H9 (cell line): ENCODE data around the gene GNRHR. TPM values are rescaled to one million over a fixed set of nuclear protein-coding genes. Genes with fewer than 3 reads are reported as not detected.

ENCODE experiments used
- DNase-seq: peaks from one replicate; pipeline ENCODE4 v3.0.0-alpha.2; 2017
- H2AFZ ChIP-seq: one replicate; pipeline ENCODE4 v1.6.1; 2013; ENCODE audit warnings: mild to moderate bottlenecking, low read length, control low read depth, moderate library complexity
- H2AK5ac ChIP-seq: 2 replicates; pipeline ENCODE4 v1.6.1; 2013; ENCODE audit warnings: low read length, control low read depth, mixed read lengths; ENCODE audit not compliant: insufficient read length
- H2BK120ac ChIP-seq: one replicate; pipeline ENCODE4 v1.6.1; 2013; ENCODE audit warnings: low read depth, mild to moderate bottlenecking, low read length, control low read depth, inconsistent platforms; ENCODE audit not compliant: poor library complexity, severe bottlenecking
- H2BK12ac ChIP-seq: 2 replicates; pipeline ENCODE4 v1.6.1; 2013; ENCODE audit warnings: low read length, control low read depth, mixed read lengths, low read depth; ENCODE audit not compliant: insufficient read length
- H2BK15ac ChIP-seq: 2 replicates; pipeline ENCODE4 v1.6.1; 2013; ENCODE audit warnings: low read depth, low read length, control low read depth
- H2BK20ac ChIP-seq: one replicate; pipeline ENCODE4 v1.6.1; 2013; ENCODE audit warnings: low read depth, mild to moderate bottlenecking, low read length, control low read depth, inconsistent platforms; ENCODE audit not compliant: poor library complexity, severe bottlenecking
- H2BK5ac ChIP-seq: 2 replicates; pipeline ENCODE4 v1.6.1; 2013; ENCODE audit warnings: low read length, control low read depth, mixed read lengths; ENCODE audit not compliant: insufficient read length
- H3K14ac ChIP-seq: 2 replicates; pipeline ENCODE4 v1.6.1; 2013; ENCODE audit warnings: low read length, control low read depth; ENCODE audit not compliant: insufficient read depth
- H3K18ac ChIP-seq: 2 replicates; pipeline ENCODE4 v1.6.1; 2013; ENCODE audit warnings: low read depth, mild to moderate bottlenecking, mixed read lengths, low read length, control low read depth; ENCODE audit not compliant: insufficient read length
- H3K23ac ChIP-seq: 2 replicates; pipeline ENCODE4 v1.6.1; 2013; ENCODE audit warnings: low read length, control low read depth, mixed read lengths, low read depth; ENCODE audit not compliant: insufficient read length
- H3K23me2 ChIP-seq: 2 replicates; pipeline ENCODE4 v1.6.1; 2013; ENCODE audit warnings: low read depth, mild to moderate bottlenecking, mixed read lengths, low read length, control low read depth; ENCODE audit not compliant: insufficient read length, poor library complexity, severe bottlenecking
- H3K27ac ChIP-seq: 2 replicates; pipeline ENCODE4 v1.5.1; 2013; ENCODE audit warnings: low read length, control low read depth, mixed read lengths, low read depth; ENCODE audit not compliant: insufficient read length
- H3K27me3 ChIP-seq: 2 replicates; pipeline ENCODE4 v1.6.1; 2013; ENCODE audit warnings: low read length, control low read depth, inconsistent platforms; ENCODE audit not compliant: insufficient read depth
- H3K4ac ChIP-seq: 2 replicates; pipeline ENCODE4 v1.6.1; 2013; ENCODE audit warnings: low read depth, mild to moderate bottlenecking, control low read depth, inconsistent platforms, low read length, moderate library complexity
- H3K4me1 ChIP-seq: 2 replicates; pipeline ENCODE4 v1.6.1; 2013; ENCODE audit warnings: low read length, control low read depth, inconsistent platforms; ENCODE audit not compliant: insufficient read depth
- H3K4me2 ChIP-seq: 2 replicates; pipeline ENCODE4 v1.6.1; 2013; ENCODE audit warnings: low read length, control low read depth, mixed read lengths; ENCODE audit not compliant: insufficient read length, insufficient read depth
- H3K56ac ChIP-seq: 2 replicates; pipeline ENCODE4 v1.6.1; 2013; ENCODE audit warnings: low read depth, mild to moderate bottlenecking, mixed read lengths, low read length, control low read depth; ENCODE audit not compliant: insufficient read length
- H3K79me1 ChIP-seq: 2 replicates; pipeline ENCODE4 v1.6.1; 2013; ENCODE audit warnings: low read depth, mild to moderate bottlenecking, moderate library complexity, low read length, control low read depth, inconsistent platforms; ENCODE audit not compliant: insufficient read depth, poor library complexity, severe bottlenecking
- H3K79me2 ChIP-seq: 2 replicates; pipeline ENCODE4 v1.6.1; 2013; ENCODE audit warnings: low read length, control low read depth, inconsistent platforms; ENCODE audit not compliant: insufficient read depth
- H3K9ac ChIP-seq: 2 replicates; pipeline ENCODE4 v1.6.1; 2013; ENCODE audit warnings: low read length, control low read depth, mixed read lengths; ENCODE audit not compliant: insufficient read length; ENCODE audit errors: extremely low read depth
- H3K9me3 ChIP-seq: one replicate; pipeline ENCODE4 v1.6.1; 2013; ENCODE audit warnings: low read depth, low read length, inconsistent platforms; ENCODE audit not compliant: control insufficient read depth
- H3T11ph ChIP-seq: one replicate; pipeline ENCODE4 v1.6.1; 2013; ENCODE audit warnings: mild to moderate bottlenecking, low read length, control low read depth, inconsistent platforms
- H4K20me1 ChIP-seq: one replicate; pipeline ENCODE4 v1.6.1; 2013; ENCODE audit not compliant: control insufficient read depth, insufficient read length, insufficient read depth
- H4K5ac ChIP-seq: 2 replicates; pipeline ENCODE4 v1.6.1; 2013; ENCODE audit warnings: low read depth, mild to moderate bottlenecking, mixed read lengths, low read length, control low read depth; ENCODE audit not compliant: insufficient read length
- H4K8ac ChIP-seq: replicated peaks from 2 replicates; pipeline ENCODE4 v1.6.1; 2013; ENCODE audit warnings: low read length, control low read depth, mixed read lengths, low read depth; ENCODE audit not compliant: insufficient read length
- H4K91ac ChIP-seq: 2 replicates; pipeline ENCODE4 v1.6.1; 2013; ENCODE audit warnings: low read depth, mild to moderate bottlenecking, moderate library complexity, mixed read lengths, low read length, control low read depth; ENCODE audit not compliant: insufficient read length
- H3K27ac Mint-ChIP-seq, 3 experiments: 2 replicates in 2 of 3; 3 replicates in 1 of 3; pipeline ENCODE4 v1.8.0; 2020 to 2021; ENCODE audit warnings: mixed read lengths in 3 of 3, mild to moderate bottlenecking in 1 of 3, moderate library complexity in 1 of 3
- H3K27me3 Mint-ChIP-seq: 2 replicates; pipeline ENCODE4 v1.8.0; 2021; ENCODE audit warnings: low read depth, mild to moderate bottlenecking, moderate library complexity, mixed read lengths
- H3K36me3 Mint-ChIP-seq, 3 experiments: 2 replicates in 2 of 3; 3 replicates in 1 of 3; pipeline ENCODE4 v1.8.0; 2020 to 2021; ENCODE audit warnings: low read depth in 3 of 3, mixed read lengths in 3 of 3; ENCODE audit not compliant: insufficient read depth in 1 of 3
- H3K4me1 Mint-ChIP-seq, 2 experiments: 2 replicates each; pipeline ENCODE4 v1.8.0; 2020; ENCODE audit warnings: mixed read lengths in 2 of 2
- H3K4me3 Mint-ChIP-seq, 2 experiments: 2 replicates in 1 of 2; 3 replicates in 1 of 2; pipeline ENCODE4 v1.8.0; 2020 to 2021; ENCODE audit warnings: mild to moderate bottlenecking in 2 of 2, mixed read lengths in 2 of 2, moderate library complexity in 1 of 2
- H3K9me3 Mint-ChIP-seq, 2 experiments: 2 replicates in 1 of 2; 3 replicates in 1 of 2; pipeline ENCODE4 v1.8.0; 2020; ENCODE audit warnings: mild to moderate bottlenecking in 2 of 2, mixed read lengths in 2 of 2, moderate library complexity in 1 of 2
- WGBS: extraction: QIAGEN DNeasy Blood & Tissue Kit; methylation state at CpG from one replicate; pipeline ENCODE4 v1.1.7; 2013; ENCODE audit warnings: missing lambda C conversion rate, low lambda C conversion rate, mixed read lengths; ENCODE audit not compliant: insufficient read length; ENCODE audit errors: extremely low coverage; 5-methylcytosine and 5-hydroxymethylcytosine counted together
- total RNA-seq: library from RNA; stranded (reverse); gene quantifications from 2 replicates; pipeline ENCODE4 v1.2.1, GENCODE V29; 2021
- TF ChIP-seq, protein P1 (sequence below): fragments of 200-600 bp; sonication (generic); conservative IDR thresholded peaks from 3 replicates; pipeline ENCODE4 v1.8.0; 2021; ENCODE audit warnings: antibody characterized with exemption, mild to moderate bottlenecking

GNRHR gene
- total RNA-seq, 1 experiment from 2014 or later = not detected

DNA sequence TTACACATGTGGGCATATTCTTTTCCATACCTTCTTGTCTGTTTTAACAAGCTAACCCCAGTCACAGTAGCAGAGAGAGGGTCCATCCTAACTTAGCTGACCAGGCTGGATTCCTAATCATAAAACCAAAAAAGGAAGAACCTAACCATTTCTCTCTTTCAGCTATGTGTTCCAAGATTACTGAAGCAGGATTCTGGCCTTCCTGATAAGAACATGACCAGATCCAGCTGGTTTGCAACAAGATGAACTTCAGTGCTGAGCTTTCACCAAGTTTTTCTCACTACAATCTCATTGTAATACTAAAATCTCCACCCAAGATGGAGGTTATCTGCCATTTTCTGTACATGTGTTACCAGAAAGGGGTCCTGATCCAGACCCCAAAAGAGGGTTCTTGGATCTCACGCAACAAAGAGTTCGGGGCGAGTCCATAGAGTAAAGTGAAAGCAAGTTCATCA, 32.8 kb downstream of the GNRHR start:
- no peaks in the 10 kb centered on the region for H3K9me3 Mint-ChIP-seq
- Histone ChIP-seq H3K79me1 (no peaks in the 10 kb centered on the region), H2AFZ (no peak overlapping the region), H4K8ac (no peak overlapping the region), H3K9me3 (no peaks in the 10 kb centered on the region), H4K20me1 (no peaks in the 10 kb centered on the region), H3K18ac (no peak overlapping the region), H2BK15ac (no peak overlapping the region), H3T11ph (no peak overlapping the region), H3K27me3 (no peaks in the 10 kb centered on the region), H3K14ac (no peak overlapping the region), H3K23me2 (no peaks in the 10 kb centered on the region), H3K56ac (no peak overlapping the region), H4K91ac (no peak overlapping the region), H2BK20ac (no peak overlapping the region), H3K79me2 (no peaks in the 10 kb centered on the region), H4K5ac (no peak overlapping the region), H2BK5ac (no peak overlapping the region), H2BK12ac (peak overlapping the region; percentile 26), H3K4me1 (no peaks in the 10 kb centered on the region; the same call in 1 of the 2 replicates), H2BK120ac (peak overlapping the region; percentile 14), H3K23ac (no peak overlapping the region), H3K4ac (no peak overlapping the region; the same call in 1 of the 2 replicates), H3K4me2 (no peak overlapping the region), H3K9ac (no peak overlapping the region), H3K27ac (no peak overlapping the region), H2AK5ac (no peak overlapping the region)
- WGBS = no CpG with 5 or more reads among the region's 3 CpGs
- TF ChIP-seq, protein P1, sequence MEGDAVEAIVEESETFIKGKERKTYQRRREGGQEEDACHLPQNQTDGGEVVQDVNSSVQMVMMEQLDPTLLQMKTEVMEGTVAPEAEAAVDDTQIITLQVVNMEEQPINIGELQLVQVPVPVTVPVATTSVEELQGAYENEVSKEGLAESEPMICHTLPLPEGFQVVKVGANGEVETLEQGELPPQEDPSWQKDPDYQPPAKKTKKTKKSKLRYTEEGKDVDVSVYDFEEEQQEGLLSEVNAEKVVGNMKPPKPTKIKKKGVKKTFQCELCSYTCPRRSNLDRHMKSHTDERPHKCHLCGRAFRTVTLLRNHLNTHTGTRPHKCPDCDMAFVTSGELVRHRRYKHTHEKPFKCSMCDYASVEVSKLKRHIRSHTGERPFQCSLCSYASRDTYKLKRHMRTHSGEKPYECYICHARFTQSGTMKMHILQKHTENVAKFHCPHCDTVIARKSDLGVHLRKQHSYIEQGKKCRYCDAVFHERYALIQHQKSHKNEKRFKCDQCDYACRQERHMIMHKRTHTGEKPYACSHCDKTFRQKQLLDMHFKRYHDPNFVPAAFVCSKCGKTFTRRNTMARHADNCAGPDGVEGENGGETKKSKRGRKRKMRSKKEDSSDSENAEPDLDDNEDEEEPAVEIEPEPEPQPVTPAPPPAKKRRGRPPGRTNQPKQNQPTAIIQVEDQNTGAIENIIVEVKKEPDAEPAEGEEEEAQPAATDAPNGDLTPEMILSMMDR = no peak
- H3K4me3 Mint-ChIP-seq = no peak overlapping the region
- H3K36me3 Mint-ChIP-seq = peaks cover 15 to 39% (median 21%) of the 10 kb centered on the region in 3 experiments
- peaks cover 26% of the 10 kb centered on the region in 2 experiments for H3K4me1 Mint-ChIP-seq
- H3K27me3 Mint-ChIP-seq = no peaks in the 10 kb centered on the region
- H3K27ac Mint-ChIP-seq = peak overlapping the region in 2 of 3 experiments; percentile 59 to 94; a peak in 5 of 7 replicates
- DNase-seq = no peak
